ENCODE data around the gene SPIRE1. TPM values are rescaled to one million over a fixed set of nuclear protein-coding genes. Genes with fewer than 3 reads are reported as not detected.

SPIRE1 gene
- total RNA-seq, 4 donors from 2014 or later: 55.5 to 72.5 (median 60.4) TPM

- H3K27me3 ChIP-seq: no peaks in the 10 kb centered on the region
- WGBS, 2 donors: 90 to 95% methylated on average over 16 of the region's 16 CpGs
- no peak overlapping the region for H3K4me3 ChIP-seq
- no peak overlapping the region for H3K27ac ChIP-seq
- H3K36me3 ChIP-seq: peaks cover 0 to 86% (median 2%) of the 10 kb centered on the region in 3 donors
- H3K9me3 ChIP-seq: peaks cover 0 to 15% (median 0%) of the 10 kb centered on the region in 4 donors
- no peaks in the 10 kb centered on the region for H3K4me1 ChIP-seq
- TF ChIP-seq POLR2A (IDR thresholded peaks at IDR 0.05) (no peak), EP300 (IDR thresholded peaks at IDR 0.05) (no peak), CTCF (IDR thresholded peaks at IDR 0.05) (no peak)
- DNase-seq (ENCODE audit: low spot score in 2 of 2): no peak
Observed at GRCh38 chr18:12431561-12431960, 226.3 kb downstream of the SPIRE1 start.

- H3K4me3 ChIP-seq: no peak overlapping the region
- 90 to 96% methylated on average over 7 to 8 of the region's 8 CpGs for WGBS, 2 donors
- peaks cover 0 to 94% (median 2%) of the 10 kb centered on the region in 3 donors for H3K36me3 ChIP-seq
- no peaks in the 10 kb centered on the region for H3K27me3 ChIP-seq
- H3K27ac ChIP-seq: no peak overlapping the region
- peaks cover 0 to 15% (median 0%) of the 10 kb centered on the region in 4 donors for H3K9me3 ChIP-seq
- no peak for DNase-seq (ENCODE audit: low spot score in 2 of 2)
- TF ChIP-seq CTCF (IDR thresholded peaks at IDR 0.05) (no peak), POLR2A (IDR thresholded peaks at IDR 0.05) (no peak), EP300 (IDR thresholded peaks at IDR 0.05) (no peak)
- H3K4me1 ChIP-seq: no peaks in the 10 kb centered on the region
Observed at GRCh38 chr18:12430137-12430990, 227.5 kb downstream of the SPIRE1 start.

- no peak overlapping the region for H3K4me3 ChIP-seq
- H3K36me3 ChIP-seq: peaks cover 0 to 89% (median 2%) of the 10 kb centered on the region in 3 donors
- WGBS, 2 donors: 85 to 90% methylated on average over 11 to 14 of the region's 16 CpGs
- no peak overlapping the region for H3K27ac ChIP-seq
- peaks cover 0 to 15% (median 0%) of the 10 kb centered on the region in 4 donors for H3K9me3 ChIP-seq
- H3K4me1 ChIP-seq: no peaks in the 10 kb centered on the region
- no peaks in the 10 kb centered on the region for H3K27me3 ChIP-seq
- no peak for DNase-seq (ENCODE audit: low spot score in 2 of 2)
- TF ChIP-seq EP300 (IDR thresholded peaks at IDR 0.05): no peak
- no peak for TF ChIP-seq POLR2A (IDR thresholded peaks at IDR 0.05)
Observed at GRCh38 chr18:12429556-12429955, 228.4 kb downstream of the SPIRE1 start.

GRCh38 chr18:12428923-12429322 lies 229.0 kb downstream of the SPIRE1 start:
- TF ChIP-seq CTCF (IDR thresholded peaks at IDR 0.05) (no peak), EP300 (IDR thresholded peaks at IDR 0.05) (no peak), POLR2A (IDR thresholded peaks at IDR 0.05) (no peak)
- no peak for DNase-seq (ENCODE audit: low spot score in 2 of 2)
- H3K4me1 ChIP-seq: no peaks in the 10 kb centered on the region
- H3K4me3 ChIP-seq: no peak overlapping the region
- H3K27ac ChIP-seq: no peak overlapping the region
- H3K36me3 ChIP-seq: peaks cover 0 to 85% (median 2%) of the 10 kb centered on the region in 3 donors
- no peaks in the 10 kb centered on the region for H3K27me3 ChIP-seq
- H3K9me3 ChIP-seq: peaks cover 0 to 15% (median 0%) of the 10 kb centered on the region in 4 donors
- WGBS, 2 donors: 76 to 85% methylated on average over 9 to 12 of the region's 12 CpGs

- Histone ChIP-seq H3K27me3 (no peaks in the 10 kb centered on the region), H3K4me3 (no peak overlapping the region), H3K4me1 (no peaks in the 10 kb centered on the region), H3K9me3 (peaks cover 0 to 15% (median 0%) of the 10 kb centered on the region in 4 donors), H3K27ac (no peak overlapping the region), H3K36me3 (peaks cover 0 to 80% (median 0%) of the 10 kb centered on the region in 3 donors)
- 92 to 93% methylated on average over 3 of the region's 3 CpGs for WGBS, 2 donors
- no peak for DNase-seq (ENCODE audit: low spot score in 2 of 2)
- TF ChIP-seq POLR2A (IDR thresholded peaks at IDR 0.05) (no peak), EP300 (IDR thresholded peaks at IDR 0.05) (no peak), CTCF (IDR thresholded peaks at IDR 0.05) (no peak)
Observed at GRCh38 chr18:12426924-12427323, 231.0 kb downstream of the SPIRE1 start.

Measured in tibial nerve (tissue), 4 donors.